ENCODE results near the gene ATP2B2.

ATP2B2 gene

GRCh38 chr3:10358309-10358980, 146.9 kb downstream of the ATP2B2 start:
- peak overlapping the region; percentile 63 for H4K91ac ChIP-seq (ENCODE audit: low read length)
- no peak overlapping the region for H3K4me2 ChIP-seq (ENCODE audit: low read length, poor library complexity, severe bottlenecking)
- H3K9ac ChIP-seq (ENCODE audit: low read length): no peak overlapping the region
- H2BK120ac ChIP-seq (ENCODE audit: low read depth, low read length): peak overlapping the region; percentile 39
- H2BK15ac ChIP-seq (ENCODE audit: low read depth, poor library complexity, severe bottlenecking): peak overlapping the region; percentile 26
- H3K27me3 ChIP-seq (ENCODE audit: control insufficient read depth in 1 of 2, insufficient read depth in 1 of 2, low read length in 2 of 2): peaks cover 0 to 9% of the 10 kb centered on the region in 2 experiments
- peaks cover 10% of the 10 kb centered on the region for H3K9me3 ChIP-seq (ENCODE audit: control insufficient read depth, low read length)
- no peak overlapping the region for H2BK5ac ChIP-seq (ENCODE audit: low read depth, low read length, poor library complexity, severe bottlenecking)
- peak overlapping the region in 1 of 2 experiments; percentile 58 for H3K14ac ChIP-seq (ENCODE audit: low read length in 2 of 2)
- H3K36me3 ChIP-seq (ENCODE audit: control insufficient read depth in 1 of 2, insufficient read depth in 2 of 2, low read depth in 1 of 2, low read length in 2 of 2): no peaks in the 10 kb centered on the region
- no peak overlapping the region for H3K27ac ChIP-seq (ENCODE audit: low read length, poor library complexity, severe bottlenecking)
- no peak overlapping the region for H2AFZ ChIP-seq (ENCODE audit: low read depth, low read length)
- H3K4me1 ChIP-seq (ENCODE audit: control insufficient read depth, insufficient read depth, low read depth, low read length): peaks cover 18% of the 10 kb centered on the region
- no peak overlapping the region for H3K4me3 ChIP-seq (ENCODE audit: insufficient read depth in 1 of 2, low read depth in 1 of 2, low read length in 2 of 2)
- H2AK5ac ChIP-seq (ENCODE audit: low read length, severe bottlenecking): peak overlapping the region; percentile 24
- no peak overlapping the region for H3K4ac ChIP-seq (ENCODE audit: low read depth in 1 of 2, low read length in 2 of 2)
- H4K8ac ChIP-seq (ENCODE audit: low read length): peak overlapping the region; percentile 31
- WGBS: 98% methylated on average over 22 of the region's 22 CpGs
- peak overlapping the region in 1 of 2 experiments; percentile 6 for H3K23ac ChIP-seq (ENCODE audit: low read length in 2 of 2)
- DNase-seq: no peak
- H2BK12ac ChIP-seq (ENCODE audit: low read length in 2 of 2): peak overlapping the region; percentile 9 to 85
- peak overlapping the region; percentile 17 to 58 for H3K18ac ChIP-seq (ENCODE audit: low read depth in 1 of 2, low read length in 2 of 2)
- H3K79me1 ChIP-seq (replicated peaks; ENCODE audit: low read length, poor library complexity, severe bottlenecking): no peaks in the 10 kb centered on the region

GRCh38 chr3:10357592-10358308, 147.6 kb downstream of the ATP2B2 start:
- Histone ChIP-seq H2BK12ac (ENCODE audit: low read length in 2 of 2) (peak overlapping the region in 1 of 2 experiments; percentile 85), H3K4me2 (ENCODE audit: low read length, poor library complexity, severe bottlenecking) (no peak overlapping the region)
- 16% methylated on average over 7 of the region's 7 CpGs for WGBS

GRCh38 chr3:10357095-10357494, 148.3 kb downstream of the ATP2B2 start:
- Histone ChIP-seq H3K4ac (ENCODE audit: low read depth in 1 of 2, low read length in 2 of 2) (peak overlapping the region; percentile 38 to 45), H4K8ac (ENCODE audit: low read length) (peak overlapping the region; percentile 51), H3K27ac (ENCODE audit: low read length, poor library complexity, severe bottlenecking) (peak overlapping the region; percentile 8), H3K9ac (ENCODE audit: low read length) (no peak overlapping the region), H2AK5ac (ENCODE audit: low read length, severe bottlenecking) (no peak overlapping the region), H2BK15ac (ENCODE audit: low read depth, poor library complexity, severe bottlenecking) (no peak overlapping the region), H2BK5ac (ENCODE audit: low read depth, low read length, poor library complexity, severe bottlenecking) (no peak overlapping the region), H3K4me1 (ENCODE audit: control insufficient read depth, insufficient read depth, low read depth, low read length) (peaks cover 31% of the 10 kb centered on the region), H3K23ac (ENCODE audit: low read length in 2 of 2) (no peak overlapping the region), H2AFZ (ENCODE audit: low read depth, low read length) (no peak overlapping the region), H3K27me3 (ENCODE audit: control insufficient read depth in 1 of 2, insufficient read depth in 1 of 2, low read length in 2 of 2) (peaks cover 0 to 15% of the 10 kb centered on the region in 2 experiments), H3K4me3 (ENCODE audit: insufficient read depth in 1 of 2, low read depth in 1 of 2, low read length in 2 of 2) (no peak overlapping the region), H4K91ac (ENCODE audit: low read length) (peak overlapping the region; percentile 5), H2BK12ac (ENCODE audit: low read length in 2 of 2) (peak overlapping the region in 1 of 2 experiments; percentile 85), H3K36me3 (ENCODE audit: control insufficient read depth in 1 of 2, insufficient read depth in 2 of 2, low read depth in 1 of 2, low read length in 2 of 2) (no peaks in the 10 kb centered on the region), H3K9me3 (ENCODE audit: control insufficient read depth, low read length) (peaks cover 10% of the 10 kb centered on the region), H3K79me1 (replicated peaks; ENCODE audit: low read length, poor library complexity, severe bottlenecking) (no peaks in the 10 kb centered on the region), H2BK120ac (ENCODE audit: low read depth, low read length) (no peak overlapping the region), H3K18ac (ENCODE audit: low read depth in 1 of 2, low read length in 2 of 2) (peak overlapping the region; percentile 46 to 58), H3K4me2 (ENCODE audit: low read length, poor library complexity, severe bottlenecking) (no peak overlapping the region), H3K14ac (ENCODE audit: low read length in 2 of 2) (peak overlapping the region in 1 of 2 experiments; percentile 5)
- 89% methylated on average over 6 of the region's 6 CpGs for WGBS
- DNase-seq: peak; percentile 15

More at GRCh38 chr3:10357592-10358308, 147.6 kb downstream of the ATP2B2 start:
- peak overlapping the region; percentile 46 to 58 for H3K18ac ChIP-seq (ENCODE audit: low read depth in 1 of 2, low read length in 2 of 2)
- peak overlapping the region; percentile 39 for H2BK120ac ChIP-seq (ENCODE audit: low read depth, low read length)
- no peak overlapping the region for H2AFZ ChIP-seq (ENCODE audit: low read depth, low read length)
- H4K91ac ChIP-seq (ENCODE audit: low read length): peak overlapping the region; percentile 30
- H3K9ac ChIP-seq (ENCODE audit: low read length): no peak overlapping the region
- H3K23ac ChIP-seq (ENCODE audit: low read length in 2 of 2): peak overlapping the region in 1 of 2 experiments; percentile 6
- no peak overlapping the region for H2BK5ac ChIP-seq (ENCODE audit: low read depth, low read length, poor library complexity, severe bottlenecking)
- H3K4me3 ChIP-seq (ENCODE audit: insufficient read depth in 1 of 2, low read depth in 1 of 2, low read length in 2 of 2): no peak overlapping the region
- H3K36me3 ChIP-seq (ENCODE audit: control insufficient read depth in 1 of 2, insufficient read depth in 2 of 2, low read depth in 1 of 2, low read length in 2 of 2): no peaks in the 10 kb centered on the region
- peak overlapping the region in 1 of 2 experiments; percentile 45 for H3K4ac ChIP-seq (ENCODE audit: low read depth in 1 of 2, low read length in 2 of 2)
- peaks cover 25% of the 10 kb centered on the region for H3K4me1 ChIP-seq (ENCODE audit: control insufficient read depth, insufficient read depth, low read depth, low read length)
- peaks cover 10% of the 10 kb centered on the region for H3K9me3 ChIP-seq (ENCODE audit: control insufficient read depth, low read length)
- H2BK15ac ChIP-seq (ENCODE audit: low read depth, poor library complexity, severe bottlenecking): no peak overlapping the region
- peak overlapping the region; percentile 24 for H2AK5ac ChIP-seq (ENCODE audit: low read length, severe bottlenecking)
- H3K27ac ChIP-seq (ENCODE audit: low read length, poor library complexity, severe bottlenecking): peak overlapping the region; percentile 43
- H3K79me1 ChIP-seq (replicated peaks; ENCODE audit: low read length, poor library complexity, severe bottlenecking): no peaks in the 10 kb centered on the region
- H3K27me3 ChIP-seq (ENCODE audit: control insufficient read depth in 1 of 2, insufficient read depth in 1 of 2, low read length in 2 of 2): peaks cover 0 to 14% of the 10 kb centered on the region in 2 experiments
- H4K8ac ChIP-seq (ENCODE audit: low read length): peak overlapping the region; percentile 56
- DNase-seq: peak; percentile 94
- H3K14ac ChIP-seq (ENCODE audit: low read length in 2 of 2): peak overlapping the region in 1 of 2 experiments; percentile 36

GRCh38 chr3:10356461-10356981, 148.9 kb downstream of the ATP2B2 start:
- no peak overlapping the region for H3K4me2 ChIP-seq (ENCODE audit: low read length, poor library complexity, severe bottlenecking)
- no peak overlapping the region for H3K9ac ChIP-seq (ENCODE audit: low read length)
- H2BK12ac ChIP-seq (ENCODE audit: low read length in 2 of 2): peak overlapping the region in 1 of 2 experiments; percentile 89
- no peak overlapping the region for H3K23ac ChIP-seq (ENCODE audit: low read length in 2 of 2)
- H3K27me3 ChIP-seq (ENCODE audit: control insufficient read depth in 1 of 2, insufficient read depth in 1 of 2, low read length in 2 of 2): peaks cover 0 to 13% of the 10 kb centered on the region in 2 experiments
- no peaks in the 10 kb centered on the region for H3K36me3 ChIP-seq (ENCODE audit: control insufficient read depth in 1 of 2, insufficient read depth in 2 of 2, low read depth in 1 of 2, low read length in 2 of 2)
- no peaks in the 10 kb centered on the region for H3K79me1 ChIP-seq (replicated peaks; ENCODE audit: low read length, poor library complexity, severe bottlenecking)
- no peak for DNase-seq
- 52% methylated on average over 5 of the region's 5 CpGs for WGBS
- H3K4me1 ChIP-seq (ENCODE audit: control insufficient read depth, insufficient read depth, low read depth, low read length): peaks cover 34% of the 10 kb centered on the region
- peak overlapping the region; percentile 92 for H2BK15ac ChIP-seq (ENCODE audit: low read depth, poor library complexity, severe bottlenecking)
- H3K27ac ChIP-seq (ENCODE audit: low read length, poor library complexity, severe bottlenecking): no peak overlapping the region
- no peak overlapping the region for H3K4me3 ChIP-seq (ENCODE audit: insufficient read depth in 1 of 2, low read depth in 1 of 2, low read length in 2 of 2)
- H3K14ac ChIP-seq (ENCODE audit: low read length in 2 of 2): no peak overlapping the region
- H3K4ac ChIP-seq (ENCODE audit: low read depth in 1 of 2, low read length in 2 of 2): peak overlapping the region in 1 of 2 experiments; percentile 56
- peak overlapping the region; percentile 65 for H2BK120ac ChIP-seq (ENCODE audit: low read depth, low read length)
- H4K8ac ChIP-seq (ENCODE audit: low read length): peak overlapping the region; percentile 42
- H4K91ac ChIP-seq (ENCODE audit: low read length): peak overlapping the region; percentile 65
- peak overlapping the region; percentile 31 to 37 for H3K18ac ChIP-seq (ENCODE audit: low read depth in 1 of 2, low read length in 2 of 2)
- H2AFZ ChIP-seq (ENCODE audit: low read depth, low read length): no peak overlapping the region
- H3K9me3 ChIP-seq (ENCODE audit: control insufficient read depth, low read length): peaks cover 10% of the 10 kb centered on the region
- H2AK5ac ChIP-seq (ENCODE audit: low read length, severe bottlenecking): no peak overlapping the region
- no peak overlapping the region for H2BK5ac ChIP-seq (ENCODE audit: low read depth, low read length, poor library complexity, severe bottlenecking)
